ENCODE measurements around the gene KCNH1. TPM values are rescaled to one million over a fixed set of nuclear protein-coding genes. Genes with fewer than 3 reads are reported as not detected.

KCNH1 gene
- total and polyA plus RNA-seq, 2 experiments from 2014 or later, result 0.28 TPM; not detected in 1

GRCh38 chr1:210715072-210715471 lies 418.9 kb downstream of the KCNH1 start (continued):
- TF ChIP-seq, protein P1, sequence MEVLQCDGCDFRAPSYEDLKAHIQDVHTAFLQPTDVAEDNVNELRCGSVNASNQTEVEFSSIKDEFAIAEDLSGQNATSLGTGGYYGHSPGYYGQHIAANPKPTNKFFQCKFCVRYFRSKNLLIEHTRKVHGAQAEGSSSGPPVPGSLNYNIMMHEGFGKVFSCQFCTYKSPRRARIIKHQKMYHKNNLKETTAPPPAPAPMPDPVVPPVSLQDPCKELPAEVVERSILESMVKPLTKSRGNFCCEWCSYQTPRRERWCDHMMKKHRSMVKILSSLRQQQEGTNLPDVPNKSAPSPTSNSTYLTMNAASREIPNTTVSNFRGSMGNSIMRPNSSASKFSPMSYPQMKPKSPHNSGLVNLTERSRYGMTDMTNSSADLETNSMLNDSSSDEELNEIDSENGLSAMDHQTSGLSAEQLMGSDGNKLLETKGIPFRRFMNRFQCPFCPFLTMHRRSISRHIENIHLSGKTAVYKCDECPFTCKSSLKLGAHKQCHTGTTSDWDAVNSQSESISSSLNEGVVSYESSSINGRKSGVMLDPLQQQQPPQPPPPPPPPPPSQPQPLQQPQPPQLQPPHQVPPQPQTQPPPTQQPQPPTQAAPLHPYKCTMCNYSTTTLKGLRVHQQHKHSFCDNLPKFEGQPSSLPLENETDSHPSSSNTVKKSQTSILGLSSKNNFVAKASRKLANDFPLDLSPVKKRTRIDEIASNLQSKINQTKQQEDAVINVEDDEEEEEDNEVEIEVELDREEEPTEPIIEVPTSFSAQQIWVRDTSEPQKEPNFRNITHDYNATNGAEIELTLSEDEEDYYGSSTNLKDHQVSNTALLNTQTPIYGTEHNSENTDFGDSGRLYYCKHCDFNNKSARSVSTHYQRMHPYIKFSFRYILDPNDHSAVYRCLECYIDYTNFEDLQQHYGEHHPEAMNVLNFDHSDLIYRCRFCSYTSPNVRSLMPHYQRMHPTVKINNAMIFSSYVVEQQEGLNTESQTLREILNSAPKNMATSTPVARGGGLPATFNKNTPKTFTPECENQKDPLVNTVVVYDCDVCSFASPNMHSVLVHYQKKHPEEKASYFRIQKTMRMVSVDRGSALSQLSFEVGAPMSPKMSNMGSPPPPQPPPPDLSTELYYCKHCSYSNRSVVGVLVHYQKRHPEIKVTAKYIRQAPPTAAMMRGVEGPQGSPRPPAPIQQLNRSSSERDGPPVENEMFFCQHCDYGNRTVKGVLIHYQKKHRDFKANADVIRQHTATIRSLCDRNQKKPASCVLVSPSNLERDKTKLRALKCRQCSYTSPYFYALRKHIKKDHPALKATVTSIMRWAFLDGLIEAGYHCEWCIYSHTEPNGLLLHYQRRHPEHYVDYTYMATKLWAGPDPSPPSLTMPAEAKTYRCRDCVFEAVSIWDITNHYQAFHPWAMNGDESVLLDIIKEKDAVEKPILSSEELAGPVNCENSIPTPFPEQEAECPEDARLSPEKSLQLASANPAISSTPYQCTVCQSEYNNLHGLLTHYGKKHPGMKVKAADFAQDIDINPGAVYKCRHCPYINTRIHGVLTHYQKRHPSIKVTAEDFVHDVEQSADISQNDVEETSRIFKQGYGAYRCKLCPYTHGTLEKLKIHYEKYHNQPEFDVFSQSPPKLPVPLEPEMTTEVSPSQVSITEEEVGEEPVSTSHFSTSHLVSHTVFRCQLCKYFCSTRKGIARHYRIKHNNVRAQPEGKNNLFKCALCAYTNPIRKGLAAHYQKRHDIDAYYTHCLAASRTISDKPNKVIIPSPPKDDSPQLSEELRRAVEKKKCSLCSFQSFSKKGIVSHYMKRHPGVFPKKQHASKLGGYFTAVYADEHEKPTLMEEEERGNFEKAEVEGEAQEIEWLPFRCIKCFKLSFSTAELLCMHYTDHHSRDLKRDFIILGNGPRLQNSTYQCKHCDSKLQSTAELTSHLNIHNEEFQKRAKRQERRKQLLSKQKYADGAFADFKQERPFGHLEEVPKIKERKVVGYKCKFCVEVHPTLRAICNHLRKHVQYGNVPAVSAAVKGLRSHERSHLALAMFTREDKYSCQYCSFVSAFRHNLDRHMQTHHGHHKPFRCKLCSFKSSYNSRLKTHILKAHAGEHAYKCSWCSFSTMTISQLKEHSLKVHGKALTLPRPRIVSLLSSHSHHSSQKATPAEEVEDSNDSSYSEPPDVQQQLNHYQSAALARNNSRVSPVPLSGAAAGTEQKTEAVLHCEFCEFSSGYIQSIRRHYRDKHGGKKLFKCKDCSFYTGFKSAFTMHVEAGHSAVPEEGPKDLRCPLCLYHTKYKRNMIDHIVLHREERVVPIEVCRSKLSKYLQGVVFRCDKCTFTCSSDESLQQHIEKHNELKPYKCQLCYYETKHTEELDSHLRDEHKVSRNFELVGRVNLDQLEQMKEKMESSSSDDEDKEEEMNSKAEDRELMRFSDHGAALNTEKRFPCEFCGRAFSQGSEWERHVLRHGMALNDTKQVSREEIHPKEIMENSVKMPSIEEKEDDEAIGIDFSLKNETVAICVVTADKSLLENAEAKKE (CRISPR knock-in tag; IDR thresholded peaks at IDR 0.05), result no peak
- TF ChIP-seq REST (IDR thresholded peaks at IDR 0.05; ENCODE audit: unreplicated experiment) (no peak), EZH2 (IDR thresholded peaks at IDR 0.05; ENCODE audit: low read depth, unreplicated experiment) (no peak), ZNF331 (CRISPR knock-in tag; IDR thresholded peaks at IDR 0.05; ENCODE audit: low read depth) (no peak)

Data from GM23338 (cell line).